GM10847 (cell line): Measurements from ENCODE around the gene NRXN2.

ENCODE experiments used
- POLR2A ChIP-seq: IDR thresholded peaks from 2 replicates; pipeline ENCODE4 v1.6.1; 2011; ENCODE audit not compliant: insufficient read length; ENCODE audit errors: extremely low read depth

The NRXN2 gene

GRCh38 chr11:64742087-64742888 is 19.3 kb upstream of the NRXN2 start:
- TF ChIP-seq POLR2A, result no peak

DNA sequence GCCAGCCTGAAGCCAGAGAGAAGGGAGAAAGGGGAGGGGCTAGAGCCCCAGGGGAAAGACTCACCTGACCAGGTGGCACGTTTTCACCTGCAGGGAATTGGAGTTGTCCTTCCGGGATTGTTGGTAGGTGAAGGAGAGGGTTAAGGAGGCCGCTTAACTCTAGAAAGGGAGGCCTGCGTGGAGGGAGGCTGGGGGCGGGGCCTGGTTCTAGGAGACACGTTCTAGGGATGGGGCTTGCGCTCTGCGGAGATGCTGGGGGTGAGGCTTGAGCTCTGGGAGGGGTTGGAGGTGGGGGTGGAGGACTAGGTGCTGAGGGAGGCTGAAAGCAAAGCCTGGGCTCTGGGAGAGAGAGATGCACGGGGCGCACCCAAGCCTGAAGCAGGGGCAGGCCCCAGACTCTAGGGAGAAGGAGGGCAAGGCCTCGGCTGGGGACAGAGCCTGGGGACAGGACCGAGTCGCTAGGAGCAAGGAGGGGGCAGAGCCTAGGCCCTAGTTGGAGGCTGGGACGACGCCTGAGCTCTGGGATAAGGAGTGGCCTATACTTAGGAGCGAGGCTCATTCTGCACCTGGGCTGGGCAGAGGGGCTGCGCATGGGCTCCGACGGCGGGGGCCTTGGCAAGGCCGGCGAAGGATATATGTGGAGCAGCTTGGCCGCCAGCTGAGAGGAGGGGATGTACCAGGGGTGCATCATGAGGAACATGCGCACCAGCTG is 18.5 kb upstream of the NRXN2 start:
- no peak for TF ChIP-seq POLR2A

DNA sequence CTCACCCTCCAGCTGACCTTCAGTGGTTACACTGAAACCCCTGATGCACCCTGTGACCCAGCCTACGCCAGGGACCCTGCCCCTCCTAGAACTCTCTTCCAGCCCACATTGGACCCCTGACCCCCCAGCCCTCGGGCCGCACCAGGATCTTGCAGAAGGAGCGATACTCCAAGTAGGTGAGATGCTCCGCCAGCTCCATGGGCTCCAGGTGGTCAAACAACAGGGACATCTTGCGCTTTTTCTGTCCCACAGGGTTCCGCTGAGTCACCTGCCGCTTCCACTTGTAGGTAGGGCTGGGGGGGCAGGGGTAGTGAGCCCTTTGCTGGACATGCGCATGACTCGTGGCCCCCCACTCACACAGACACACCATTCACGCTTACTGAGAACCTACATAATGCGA is 16.9 kb upstream of the NRXN2 start:
- TF ChIP-seq POLR2A, result no peak

GRCh38 chr11:64736654-64737053 is 13.7 kb upstream of the NRXN2 start:
- TF ChIP-seq POLR2A, result no peak

GRCh38 chr11:64735725-64736259 is 12.8 kb upstream of the NRXN2 start:
- TF ChIP-seq POLR2A, result no peak

GRCh38 chr11:64734811-64735724 is 12.1 kb upstream of the NRXN2 start:
- no peak for TF ChIP-seq POLR2A

- no peak for TF ChIP-seq POLR2A
Measured at GRCh38 chr11:64731601-64732000, 8.6 kb upstream of the NRXN2 start.

- TF ChIP-seq POLR2A, result no peak
Measured at GRCh38 chr11:64729851-64730382, 6.9 kb upstream of the NRXN2 start.

- TF ChIP-seq POLR2A, result no peak
Measured at GRCh38 chr11:64728757-64729365, 5.9 kb upstream of the NRXN2 start.

GRCh38 chr11:64726867-64727530 is 4.0 kb upstream of the NRXN2 start:
- no peak for TF ChIP-seq POLR2A

GRCh38 chr11:64726211-64726641 is 3.2 kb upstream of the NRXN2 start:
- TF ChIP-seq POLR2A, result no peak

DNA sequence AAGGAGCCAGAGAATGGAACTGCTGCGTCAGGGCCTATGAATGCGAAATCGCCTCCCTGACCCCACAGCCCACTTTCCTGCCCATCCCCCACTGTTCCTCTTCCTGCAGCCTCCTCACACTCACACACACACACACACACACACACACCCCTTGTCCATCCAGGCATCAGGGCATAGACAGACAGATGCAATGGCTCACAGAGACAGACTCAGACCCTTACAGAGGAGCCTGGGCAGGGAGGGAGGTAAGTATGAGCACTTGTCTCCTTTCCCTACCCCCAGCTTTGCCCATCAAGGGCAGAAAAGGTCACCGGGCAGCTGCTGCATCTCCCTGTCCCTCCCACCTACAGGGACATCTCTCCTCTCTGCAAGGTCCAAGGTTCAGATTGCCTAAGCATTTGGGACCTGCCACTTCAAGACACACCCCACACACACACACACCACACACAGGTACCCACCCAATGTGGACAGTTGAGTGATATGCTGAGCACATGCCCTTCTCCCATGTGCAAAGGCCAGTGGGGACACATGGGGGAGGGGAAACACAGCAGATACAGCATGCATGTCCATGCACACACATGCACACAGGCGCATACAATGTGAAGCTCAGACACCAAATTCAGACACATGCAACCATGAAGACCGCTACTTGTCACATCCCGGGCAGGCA is 2.0 kb upstream of the NRXN2 start:
- no peak for TF ChIP-seq POLR2A
